Measurements from ENCODE around the gene SORCS2.

SORCS2 gene

DNA sequence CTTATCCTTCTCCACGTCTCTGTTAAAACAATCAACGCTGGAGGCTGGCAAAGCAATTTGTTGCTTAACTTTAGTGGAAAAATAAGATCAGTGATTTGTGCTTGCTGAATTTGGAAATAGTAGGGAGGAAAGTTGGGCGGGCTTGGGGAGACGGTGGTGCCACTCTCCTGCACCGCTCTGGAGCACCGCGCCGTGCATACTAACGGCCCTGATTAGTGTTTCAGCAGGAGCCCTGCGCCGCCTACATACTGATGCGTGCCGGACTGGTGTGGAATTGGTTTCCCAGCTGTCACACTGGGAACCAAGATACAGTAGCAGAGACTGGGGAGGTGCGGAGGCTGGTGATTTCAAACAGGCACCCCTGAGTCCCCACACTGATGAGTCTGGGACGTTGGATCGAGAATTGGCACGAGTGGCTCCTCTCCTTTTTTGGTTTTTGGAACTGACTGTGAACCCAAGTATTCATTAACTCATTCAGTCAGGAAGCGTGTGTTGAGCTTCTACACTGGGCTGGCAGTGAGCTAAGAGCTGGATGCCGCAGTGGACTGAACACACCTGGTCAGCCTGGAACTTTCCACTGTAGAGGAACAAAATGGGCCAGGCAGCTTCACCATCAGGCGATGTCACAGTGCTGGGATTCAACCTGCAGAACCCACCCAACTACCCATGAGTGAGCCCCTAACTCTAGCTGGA is 271.4 kb downstream of the SORCS2 start:
- Histone ChIP-seq H3K9ac (ENCODE audit: low read depth, low read length) (no peak overlapping the region), H3K27ac (ENCODE audit: low read length) (no peak overlapping the region), H2AFZ (ENCODE audit: low read depth, low read length) (no peak overlapping the region), H3K79me2 (ENCODE audit: insufficient read depth, low read length) (no peaks in the 10 kb centered on the region), H3K4me1 (ENCODE audit: insufficient read depth, low read length) (no peaks in the 10 kb centered on the region), H4K20me1 (ENCODE audit: insufficient read depth, low read length) (no peaks in the 10 kb centered on the region; the same call in 1 of the 2 replicates), H3K9me3 (ENCODE audit: insufficient read depth, low read length, severe bottlenecking) (no peaks in the 10 kb centered on the region), H3K36me3 (ENCODE audit: insufficient read depth, low read length) (no peaks in the 10 kb centered on the region), H3K27me3 (ENCODE audit: insufficient read depth, low read length, poor library complexity) (no peaks in the 10 kb centered on the region), H3K4me2 (ENCODE audit: insufficient read depth, low read length) (no peak overlapping the region), H3K4me3 (ENCODE audit: low read depth in 1 of 2, low read length in 2 of 2) (no peak overlapping the region)
- DNase-seq (no peak), ATAC-seq (ENCODE audit: insufficient read depth, low read depth) (no peak)
- no peak for TF ChIP-seq EZH2 (IDR thresholded peaks at IDR 0.05; ENCODE audit: borderline replicate concordance, low read depth, low read length, severe bottlenecking)
- TF ChIP-seq, protein P1, sequence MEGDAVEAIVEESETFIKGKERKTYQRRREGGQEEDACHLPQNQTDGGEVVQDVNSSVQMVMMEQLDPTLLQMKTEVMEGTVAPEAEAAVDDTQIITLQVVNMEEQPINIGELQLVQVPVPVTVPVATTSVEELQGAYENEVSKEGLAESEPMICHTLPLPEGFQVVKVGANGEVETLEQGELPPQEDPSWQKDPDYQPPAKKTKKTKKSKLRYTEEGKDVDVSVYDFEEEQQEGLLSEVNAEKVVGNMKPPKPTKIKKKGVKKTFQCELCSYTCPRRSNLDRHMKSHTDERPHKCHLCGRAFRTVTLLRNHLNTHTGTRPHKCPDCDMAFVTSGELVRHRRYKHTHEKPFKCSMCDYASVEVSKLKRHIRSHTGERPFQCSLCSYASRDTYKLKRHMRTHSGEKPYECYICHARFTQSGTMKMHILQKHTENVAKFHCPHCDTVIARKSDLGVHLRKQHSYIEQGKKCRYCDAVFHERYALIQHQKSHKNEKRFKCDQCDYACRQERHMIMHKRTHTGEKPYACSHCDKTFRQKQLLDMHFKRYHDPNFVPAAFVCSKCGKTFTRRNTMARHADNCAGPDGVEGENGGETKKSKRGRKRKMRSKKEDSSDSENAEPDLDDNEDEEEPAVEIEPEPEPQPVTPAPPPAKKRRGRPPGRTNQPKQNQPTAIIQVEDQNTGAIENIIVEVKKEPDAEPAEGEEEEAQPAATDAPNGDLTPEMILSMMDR (IDR thresholded peaks at IDR 0.05; ENCODE audit: borderline replicate concordance, extremely low read depth, low read length, poor library complexity, severe bottlenecking), result no peak

DNA sequence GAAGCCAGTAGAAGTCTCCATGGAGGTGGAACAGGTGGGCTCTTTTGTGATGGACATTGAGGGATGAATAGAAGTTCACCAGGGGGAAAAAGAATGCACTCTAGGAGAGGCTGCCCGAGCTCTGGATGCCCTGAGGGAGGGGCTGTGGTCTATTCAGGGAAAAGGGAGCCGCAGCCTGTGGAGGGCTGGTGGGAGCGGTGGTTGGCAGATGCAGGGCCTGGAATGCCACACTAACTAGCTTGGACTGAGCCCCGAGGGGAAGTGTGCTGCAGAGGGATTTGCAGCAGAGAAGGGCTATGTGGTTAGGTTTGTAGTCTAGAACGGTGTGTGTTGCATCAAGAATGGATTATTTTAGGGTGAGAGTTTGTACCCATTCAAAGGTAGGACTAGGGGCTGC is 271.9 kb downstream of the SORCS2 start:
- Histone ChIP-seq H4K20me1 (ENCODE audit: insufficient read depth, low read length) (no peaks in the 10 kb centered on the region; the same call in 1 of the 2 replicates), H3K79me2 (ENCODE audit: insufficient read depth, low read length) (no peaks in the 10 kb centered on the region), H3K27ac (ENCODE audit: low read length) (no peak overlapping the region), H3K4me1 (ENCODE audit: insufficient read depth, low read length) (no peaks in the 10 kb centered on the region), H3K9me3 (ENCODE audit: insufficient read depth, low read length, severe bottlenecking) (no peaks in the 10 kb centered on the region), H3K4me3 (ENCODE audit: low read depth in 1 of 2, low read length in 2 of 2) (no peak overlapping the region), H3K4me2 (ENCODE audit: insufficient read depth, low read length) (no peak overlapping the region), H3K36me3 (ENCODE audit: insufficient read depth, low read length) (no peaks in the 10 kb centered on the region), H3K27me3 (ENCODE audit: insufficient read depth, low read length, poor library complexity) (no peaks in the 10 kb centered on the region), H3K9ac (ENCODE audit: low read depth, low read length) (no peak overlapping the region), H2AFZ (ENCODE audit: low read depth, low read length) (no peak overlapping the region)
- ATAC-seq (ENCODE audit: insufficient read depth, low read depth) (no peak), DNase-seq (no peak)
- TF ChIP-seq EZH2 (IDR thresholded peaks at IDR 0.05; ENCODE audit: borderline replicate concordance, low read depth, low read length, severe bottlenecking), result no peak
- TF ChIP-seq, protein P1 (IDR thresholded peaks at IDR 0.05; ENCODE audit: borderline replicate concordance, extremely low read depth, low read length, poor library complexity, severe bottlenecking), result no peak

DNA sequence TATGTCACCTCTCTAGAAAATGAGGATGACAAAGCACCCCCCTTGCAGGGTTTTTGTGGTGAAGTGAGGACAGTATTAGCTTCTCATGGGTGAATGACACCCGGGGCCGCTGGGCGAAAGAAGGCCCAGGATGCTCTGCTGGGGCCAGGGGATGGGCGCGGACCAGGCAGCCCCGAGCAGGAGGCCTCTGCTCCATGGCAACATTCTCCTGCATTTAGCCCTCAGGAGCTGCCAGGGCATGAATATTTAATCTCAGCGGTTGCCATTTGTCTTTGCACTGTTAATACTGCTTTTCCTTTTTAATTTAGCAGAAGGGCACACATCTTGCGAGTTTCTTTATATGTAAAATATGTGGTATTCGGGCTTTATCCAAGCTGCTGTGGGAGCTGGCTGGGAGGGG is 272.7 kb downstream of the SORCS2 start:
- ATAC-seq (ENCODE audit: insufficient read depth, low read depth), result no peak
- no peak overlapping the region for H3K4me3 ChIP-seq (ENCODE audit: low read depth in 1 of 2, low read length in 2 of 2)

More for the DNA sequence above, 272.7 kb downstream of the SORCS2 start:
- no peak overlapping the region for H3K9ac ChIP-seq (ENCODE audit: low read depth, low read length)
- H2AFZ ChIP-seq (ENCODE audit: low read depth, low read length), result no peak overlapping the region
- H3K27me3 ChIP-seq (ENCODE audit: insufficient read depth, low read length, poor library complexity), result no peaks in the 10 kb centered on the region
- no peaks in the 10 kb centered on the region for H4K20me1 ChIP-seq (ENCODE audit: insufficient read depth, low read length)
- TF ChIP-seq, protein P1 (IDR thresholded peaks at IDR 0.05; ENCODE audit: borderline replicate concordance, extremely low read depth, low read length, poor library complexity, severe bottlenecking), result no peak
- TF ChIP-seq EZH2 (IDR thresholded peaks at IDR 0.05; ENCODE audit: borderline replicate concordance, low read depth, low read length, severe bottlenecking), result no peak
- H3K27ac ChIP-seq (ENCODE audit: low read length), result no peak overlapping the region
- no peaks in the 10 kb centered on the region for H3K79me2 ChIP-seq (ENCODE audit: insufficient read depth, low read length)
- H3K4me2 ChIP-seq (ENCODE audit: insufficient read depth, low read length), result no peak overlapping the region
- DNase-seq, result no peak
- no peaks in the 10 kb centered on the region for H3K4me1 ChIP-seq (ENCODE audit: insufficient read depth, low read length)
- H3K9me3 ChIP-seq (ENCODE audit: insufficient read depth, low read length, severe bottlenecking), result no peaks in the 10 kb centered on the region
- H3K36me3 ChIP-seq (ENCODE audit: insufficient read depth, low read length), result no peaks in the 10 kb centered on the region
